HS-27A (cell line): ENCODE results near the gene ACOT6.
A peak's percentile ranks its signal among the peaks of the same experiment; 100 is the strongest.
"Not testable (repeated sequence)": the region's sequence is repeated elsewhere in the genome, so short reads cannot be mapped to it uniquely, and the experiment has no call there.

Experiments used
- DNase-seq: peaks from one replicate; pipeline ENCODE4 v3.0.0-alpha.2; 2012; ENCODE audit warnings: low read depth, missing footprints

ACOT6 gene

DNA sequence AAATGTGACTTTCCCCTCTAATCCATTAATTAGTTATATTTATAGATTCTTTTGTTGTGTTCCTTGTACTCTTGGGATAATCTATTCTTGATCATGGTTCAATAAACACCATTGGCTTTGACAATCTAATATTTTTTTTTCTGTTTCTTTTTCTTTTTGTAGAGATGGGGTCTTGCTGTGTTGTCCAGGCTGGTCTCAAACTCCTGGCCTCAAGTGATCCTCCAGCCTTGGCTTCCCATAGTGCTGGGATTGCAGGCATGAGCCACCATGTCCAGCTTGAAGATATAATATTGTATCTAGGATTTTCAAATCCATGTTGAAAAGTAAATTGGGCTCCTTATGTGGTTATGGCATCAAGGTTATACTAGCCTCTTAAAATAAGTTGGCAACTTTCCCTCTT is 38.7 kb downstream of the ACOT6 start:
- DNase-seq = no peak

DNA sequence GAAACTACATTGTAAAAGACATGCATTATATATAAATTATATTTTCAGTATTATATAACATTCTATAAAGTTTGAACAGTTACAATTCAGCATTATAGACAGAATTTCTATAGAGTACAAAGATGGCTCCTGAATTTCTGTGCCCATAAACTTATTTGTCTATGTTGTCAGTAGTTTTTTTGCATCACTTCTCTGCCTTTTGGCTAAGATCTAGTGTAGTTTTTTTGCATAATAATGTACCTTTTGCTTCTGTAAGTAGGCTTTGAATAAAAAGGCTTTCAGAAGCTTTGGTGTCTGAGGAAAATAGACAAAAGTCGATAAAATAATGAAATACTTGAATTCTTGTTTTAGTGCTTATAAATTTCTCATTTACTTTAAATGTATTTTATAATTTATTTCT is 43.5 kb downstream of the ACOT6 start:
- no peak for DNase-seq

DNA sequence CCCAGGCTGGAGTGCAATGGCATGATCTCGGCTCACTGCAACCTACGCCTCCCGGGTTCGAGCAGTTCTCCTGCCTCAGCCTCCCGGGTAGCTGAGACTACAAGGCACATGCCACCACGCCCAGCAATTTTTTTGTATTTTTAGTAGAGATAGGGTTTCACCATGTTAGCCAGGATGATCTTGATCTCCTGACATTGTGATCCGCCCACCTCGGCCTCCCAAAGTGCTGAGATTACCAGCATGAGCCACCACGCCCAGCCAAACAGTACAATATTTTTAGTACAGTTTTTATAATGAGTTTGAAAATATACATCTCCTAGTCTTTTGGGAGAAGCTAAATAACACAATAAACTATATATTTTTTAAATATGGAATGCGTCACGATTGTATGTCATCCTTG is 46.9 kb downstream of the ACOT6 start:
- DNase-seq = not testable (repeated sequence)

DNA sequence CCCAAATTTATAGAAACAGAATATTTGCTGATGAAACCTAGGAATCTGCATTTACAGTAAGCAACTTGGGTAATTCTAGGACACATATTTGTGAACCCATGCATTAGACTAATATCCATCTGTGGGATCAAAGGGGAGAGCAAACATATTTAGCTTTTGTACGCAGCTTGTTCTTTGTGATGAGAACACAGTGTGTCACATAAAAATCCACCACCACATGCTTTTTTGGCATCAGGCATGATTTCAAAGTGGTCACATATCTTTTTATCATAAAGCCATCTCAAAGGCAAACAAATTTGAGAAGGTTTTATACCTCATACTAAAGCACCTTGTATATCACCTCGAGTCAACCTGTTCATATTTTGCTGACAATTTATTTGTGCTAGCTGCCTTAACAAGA is 48.2 kb downstream of the ACOT6 start:
- no peak for DNase-seq

DNA sequence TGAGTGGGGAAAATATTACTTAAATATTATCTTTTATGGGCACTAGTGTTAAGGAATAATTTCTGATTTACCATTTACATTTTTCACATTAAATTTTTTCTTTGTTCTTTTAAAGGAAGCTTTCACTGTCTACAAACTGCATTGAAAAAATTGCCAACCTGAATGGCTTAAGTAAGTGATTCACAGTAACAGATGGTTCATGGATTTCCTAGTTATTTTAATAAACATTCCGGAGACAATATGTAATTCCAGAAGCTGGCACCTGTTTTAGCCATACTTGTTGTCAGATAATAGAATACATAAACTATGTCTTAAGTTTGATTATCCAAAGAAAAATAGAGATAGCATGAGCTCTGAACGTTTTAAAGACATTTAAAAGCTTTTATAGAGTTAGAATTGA is 49.6 kb downstream of the ACOT6 start:
- no peak for DNase-seq

DNA sequence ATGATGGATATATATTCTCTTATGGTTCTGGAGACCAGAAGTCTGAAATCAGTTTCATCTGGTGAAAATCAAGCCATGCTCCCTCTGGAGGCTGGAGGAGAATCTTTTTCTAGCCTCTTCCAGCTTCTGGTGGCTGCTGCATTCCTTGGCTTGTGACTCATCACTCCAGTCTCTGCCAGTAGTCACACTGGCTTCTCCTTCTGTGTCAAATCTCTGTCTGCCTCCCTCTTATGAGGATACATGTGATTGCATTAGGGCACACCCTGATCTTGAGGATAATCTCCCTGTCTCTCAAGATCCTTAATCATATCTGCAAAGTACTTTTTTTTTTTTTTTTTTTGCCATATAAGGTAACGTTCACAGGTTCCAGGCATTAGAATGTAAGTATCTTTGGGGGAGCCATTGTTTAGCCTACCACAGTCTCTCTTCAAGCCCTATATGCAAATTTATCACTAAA is 50.2 kb downstream of the ACOT6 start:
- peak; percentile 91 for DNase-seq

DNA sequence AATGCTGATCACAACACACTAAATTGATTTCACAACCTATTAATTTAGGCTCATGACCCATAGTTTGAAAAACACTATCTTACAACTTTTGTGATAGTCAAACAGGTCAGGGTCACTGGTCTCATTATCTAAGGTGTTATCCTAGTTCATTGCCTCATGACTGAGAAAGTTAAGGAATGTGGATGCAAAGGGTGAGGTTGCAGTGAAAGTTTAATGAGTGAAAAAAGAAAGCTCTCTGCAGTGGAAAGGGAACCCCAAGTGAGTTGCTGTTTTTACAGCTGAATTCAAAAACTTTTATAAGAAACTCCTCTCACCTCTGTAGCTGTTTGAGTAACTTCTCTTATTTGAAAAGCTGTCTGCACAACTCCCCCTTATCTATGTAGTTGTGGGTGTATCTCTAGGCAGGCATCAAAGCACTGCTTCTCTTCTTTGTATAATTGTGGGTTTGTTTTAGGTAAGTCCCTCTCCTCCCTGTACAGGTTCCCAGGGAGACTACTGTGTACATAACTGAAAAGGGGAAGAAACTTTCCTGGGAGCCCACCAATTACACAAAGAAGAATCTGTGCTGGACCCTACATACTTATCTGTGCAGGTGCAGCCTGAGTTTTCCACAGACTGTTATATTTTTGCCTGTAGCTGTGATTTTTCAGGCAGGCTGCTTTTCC is 51.4 kb downstream of the ACOT6 start:
- no peak for DNase-seq

DNA sequence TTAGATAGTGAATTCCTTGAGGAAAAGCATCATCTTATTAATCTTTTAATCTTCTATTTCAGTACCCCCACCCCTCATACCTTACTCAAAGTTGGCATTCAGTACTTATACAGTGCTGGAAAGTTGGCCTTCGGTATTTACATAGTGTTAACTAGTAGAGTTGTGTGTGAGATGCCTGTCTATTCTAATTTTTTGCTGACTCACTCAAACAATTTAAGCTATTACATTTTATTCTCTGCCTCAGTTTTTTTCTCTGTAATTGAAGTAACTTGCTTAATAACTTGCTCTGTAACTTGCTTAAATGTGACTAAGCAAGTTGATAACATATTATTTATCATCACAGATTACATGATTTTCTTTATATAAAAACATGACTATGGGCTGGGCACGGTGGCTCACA is 52.8 kb downstream of the ACOT6 start:
- DNase-seq = no peak

DNA sequence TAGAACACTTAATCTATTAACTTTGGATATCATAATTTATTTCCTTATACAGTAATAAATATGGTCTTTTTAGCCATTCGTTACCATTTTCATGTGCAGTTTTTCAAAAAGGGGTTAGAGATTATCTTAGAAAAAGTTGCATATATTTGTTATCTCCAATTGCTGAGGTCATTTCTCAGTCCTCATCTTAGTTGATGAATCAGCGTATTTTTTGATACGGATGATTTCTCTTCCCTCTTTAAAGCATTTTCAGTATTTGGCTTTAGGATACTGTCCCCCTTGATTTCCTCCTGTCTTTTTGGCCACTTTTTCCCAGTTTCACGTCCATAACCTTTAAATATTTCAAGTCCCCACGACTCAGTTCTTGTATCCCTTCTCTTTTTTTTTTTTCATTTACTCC is 54.3 kb downstream of the ACOT6 start:
- DNase-seq = no peak

DNA sequence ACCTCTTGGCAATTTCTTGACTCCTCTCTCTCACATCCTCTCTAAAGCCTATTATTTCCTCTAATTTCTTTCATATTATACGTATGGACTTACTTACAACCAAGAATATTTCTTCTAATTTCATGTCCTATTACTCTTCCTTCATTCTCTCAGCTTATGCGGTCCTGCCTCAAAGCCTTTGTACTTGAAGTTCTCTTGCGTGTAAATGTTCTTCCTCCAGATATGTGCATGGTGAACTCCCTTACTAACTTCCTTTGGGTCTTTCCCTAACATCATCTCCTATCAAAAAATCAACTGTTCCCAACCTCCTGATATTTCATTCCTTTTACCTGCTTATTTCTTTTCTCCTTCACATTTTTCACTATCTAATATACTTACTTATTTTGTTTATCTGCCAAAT is 55.5 kb downstream of the ACOT6 start:
- DNase-seq = no peak
